GM13977 (cell line): ENCODE measurements around the gene HOMER2.

Source experiments
- DNase-seq: peaks from one replicate; pipeline ENCODE4 v3.0.0; 2012; ENCODE audit warnings: low spot score
- CTCF ChIP-seq: IDR thresholded peaks from 2 replicates; pipeline ENCODE4 v1.5.1; 2012; ENCODE audit warnings: mild to moderate bottlenecking, control low read depth; ENCODE audit not compliant: insufficient read depth; ENCODE audit errors: extremely low read depth, missing control alignments
- in situ Hi-C: fragments of 300-500 bp; cut with MboI; formaldehyde crosslinking; loops from one replicate; pipeline ENCODE4 v1.12.0; 2022; ENCODE audit warnings: low sequenced_read_pairs, low pct_unique_long_range_greater_than_20kb, mixed read lengths, inconsistent platforms; ENCODE audit not compliant: unreplicated experiment

Gene HOMER2

GRCh38 chr15:82918162-82918561 lies 34.4 kb downstream of the HOMER2 start:
- no peak for TF ChIP-seq CTCF
- no peak for DNase-seq
- in situ Hi-C loops: no loop called here

- in situ Hi-C loops: no loop called here
- no peak for DNase-seq
- TF ChIP-seq CTCF: no peak
Measured at GRCh38 chr15:82917249-82917648, 35.3 kb downstream of the HOMER2 start.

- in situ Hi-C loops: no loop called here
- no peak for DNase-seq
Measured at GRCh38 chr15:82916161-82916952, 36.2 kb downstream of the HOMER2 start.

GRCh38 chr15:82914396-82914795 lies 38.1 kb downstream of the HOMER2 start:
- TF ChIP-seq CTCF: no peak
- in situ Hi-C loops: no loop called here
- no peak for DNase-seq

More at GRCh38 chr15:82916161-82916952, 36.2 kb downstream of the HOMER2 start:
- TF ChIP-seq CTCF: no peak

- no peak for TF ChIP-seq CTCF
- no peak for DNase-seq
- in situ Hi-C loops: no loop called here
Measured at GRCh38 chr15:82911458-82911857, 41.1 kb downstream of the HOMER2 start.

GRCh38 chr15:82910721-82911120 lies 41.8 kb downstream of the HOMER2 start:
- in situ Hi-C loops: no loop called here
- DNase-seq: no peak
- no peak for TF ChIP-seq CTCF
